H54 (cell line): ENCODE measurements around the gene STK35.
"Not testable (repeated sequence)": the region's sequence is repeated elsewhere in the genome, so short reads cannot be mapped to it uniquely, and the experiment has no call there.

Source experiments
- DNase-seq: peaks from one replicate; pipeline ENCODE4 v3.0.0; 2011; ENCODE audit warnings: low spot score, mixed read lengths; ENCODE audit not compliant: insufficient read length
- FAIRE-seq: peaks from 3 replicates; lab custom pipeline; 2011; peaks lifted over from hg19 to GRCh38; lab: Jason Lieb, UNC
- POLR2A ChIP-seq: IDR thresholded peaks from 2 replicates; pipeline ENCODE4 v1.6.1; 2011; ENCODE audit warnings: low read depth, mild to moderate bottlenecking, low read length

Gene STK35

GRCh38 chr20:2165871-2166270, 64.2 kb downstream of the STK35 start:
- FAIRE-seq (no peak), DNase-seq (no peak)
- TF ChIP-seq POLR2A, result no peak

DNA sequence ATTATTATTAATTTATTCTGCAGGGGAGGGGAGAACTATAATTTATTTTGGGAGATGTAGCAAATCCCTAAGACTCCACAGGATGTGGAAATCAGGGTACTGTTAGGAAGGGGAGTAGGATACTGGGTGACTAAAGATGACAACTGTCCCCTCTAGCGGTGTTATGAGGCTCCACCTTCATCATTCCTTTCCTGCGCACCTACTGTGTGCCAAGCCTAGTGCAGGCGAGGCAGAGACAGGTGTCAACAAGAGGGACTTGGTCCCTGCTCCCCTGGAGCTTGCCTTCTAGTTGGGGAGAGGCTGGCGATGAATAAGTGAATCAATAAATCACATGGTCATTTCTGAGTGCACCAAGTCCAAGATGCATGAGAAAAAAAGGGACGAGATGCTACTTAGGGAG, 65.5 kb downstream of the STK35 start:
- TF ChIP-seq POLR2A, result no peak
- FAIRE-seq (no peak), DNase-seq (no peak)

DNA sequence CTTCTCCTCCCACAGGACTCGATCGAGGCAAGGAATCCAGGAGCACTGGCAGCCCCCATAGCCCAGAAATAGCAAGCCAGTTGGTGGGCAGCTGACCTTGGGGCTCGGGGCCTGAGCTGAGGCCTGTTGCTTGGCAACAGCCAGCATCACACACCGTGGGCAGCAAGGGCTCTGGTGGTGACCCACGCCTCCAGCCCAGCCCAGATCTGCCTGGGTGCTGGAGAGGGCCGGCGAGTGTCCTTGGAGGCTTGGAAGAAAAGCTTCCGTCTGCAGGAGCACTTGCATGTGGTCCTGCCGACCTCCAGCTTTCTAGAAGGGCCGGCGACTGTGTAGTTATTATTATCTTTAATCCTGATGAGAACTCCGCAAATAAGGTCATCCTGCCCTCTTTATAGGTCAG, 67.3 kb downstream of the STK35 start:
- DNase-seq, result no peak
- FAIRE-seq, result no peak
- no peak for TF ChIP-seq POLR2A

DNA sequence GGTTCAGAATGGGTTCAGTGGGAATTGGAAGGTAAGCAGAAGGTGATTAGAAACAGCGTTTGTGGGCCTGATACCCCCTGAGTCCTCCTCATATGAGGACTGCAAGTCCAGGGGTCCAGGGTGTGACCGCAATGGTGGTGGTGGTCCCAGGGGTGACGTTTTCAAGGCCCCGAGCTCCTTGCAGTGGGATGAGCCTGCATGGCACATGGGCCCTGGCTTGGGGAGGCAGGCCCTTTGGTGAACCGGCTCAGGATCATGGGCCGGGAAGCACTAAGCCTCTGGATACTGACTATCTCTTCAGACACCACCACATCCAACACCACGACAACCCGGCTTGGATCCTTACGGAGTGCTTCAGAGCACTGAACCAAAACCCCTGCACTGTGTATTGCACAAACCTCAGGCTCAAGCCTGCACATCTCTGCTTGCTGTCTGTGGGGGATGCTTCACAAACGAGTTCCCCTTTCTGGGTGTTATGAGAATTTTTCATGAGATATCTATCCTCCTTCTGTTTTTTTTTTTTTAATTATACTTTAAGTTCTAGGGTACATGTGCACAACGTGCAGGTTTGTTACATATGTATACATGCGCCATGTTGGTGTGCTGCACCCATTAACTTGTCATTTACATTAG, 67.9 kb downstream of the STK35 start:
- DNase-seq, result no peak
- no peak for TF ChIP-seq POLR2A
- no peak for FAIRE-seq

- no peak for TF ChIP-seq POLR2A
- no peak for FAIRE-seq
- DNase-seq, result no peak
Observed at GRCh38 chr20:2170404-2170803, 68.8 kb downstream of the STK35 start.

DNA sequence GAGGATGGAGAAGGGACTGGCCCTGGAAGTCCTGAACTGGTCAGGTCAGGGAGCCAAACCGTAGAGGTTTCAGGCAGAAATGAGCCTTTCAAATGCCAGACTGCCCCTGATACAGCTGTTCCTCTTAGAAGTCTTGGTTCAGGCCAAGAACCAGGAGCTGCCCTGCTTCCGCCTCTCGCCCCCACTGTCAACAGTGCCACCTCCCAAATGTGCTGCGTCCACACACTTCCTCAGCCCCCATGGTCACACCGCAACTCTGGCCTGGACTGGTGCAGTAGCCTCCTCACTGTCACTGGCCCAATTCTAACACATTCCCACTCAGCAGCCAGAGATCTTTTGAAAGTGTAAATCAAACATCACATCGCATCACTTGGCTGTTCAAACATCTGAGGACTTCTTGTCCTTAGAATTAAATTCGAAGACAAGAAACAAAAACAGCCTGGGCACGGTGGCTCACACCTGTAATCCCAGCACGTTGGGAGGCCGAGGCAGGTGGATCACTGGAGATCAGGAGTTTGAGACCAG, 69.7 kb downstream of the STK35 start:
- no peak for TF ChIP-seq POLR2A
- no peak for DNase-seq
- FAIRE-seq, result no peak

DNA sequence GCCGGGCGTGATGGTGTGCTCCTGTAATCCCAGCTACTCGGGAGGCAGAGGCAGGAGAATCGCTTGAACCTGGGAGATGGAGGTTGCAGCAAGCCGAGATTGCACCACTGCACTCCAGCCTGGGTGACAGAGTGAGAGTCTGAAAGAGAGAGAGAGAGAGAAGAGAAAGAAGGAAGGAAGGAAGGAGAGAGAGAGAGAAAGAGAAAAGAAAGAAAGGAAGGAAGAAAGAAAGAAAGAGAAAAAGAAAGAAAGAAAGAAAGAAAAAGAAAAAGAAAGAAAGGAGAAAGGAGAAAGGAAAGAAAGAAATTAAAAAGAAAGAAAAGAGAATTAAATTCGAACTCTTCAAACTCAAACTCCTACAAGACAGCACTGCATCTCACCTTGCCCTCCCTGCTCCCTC, 70.2 kb downstream of the STK35 start:
- FAIRE-seq, DNase-seq: not testable (repeated sequence)

DNA sequence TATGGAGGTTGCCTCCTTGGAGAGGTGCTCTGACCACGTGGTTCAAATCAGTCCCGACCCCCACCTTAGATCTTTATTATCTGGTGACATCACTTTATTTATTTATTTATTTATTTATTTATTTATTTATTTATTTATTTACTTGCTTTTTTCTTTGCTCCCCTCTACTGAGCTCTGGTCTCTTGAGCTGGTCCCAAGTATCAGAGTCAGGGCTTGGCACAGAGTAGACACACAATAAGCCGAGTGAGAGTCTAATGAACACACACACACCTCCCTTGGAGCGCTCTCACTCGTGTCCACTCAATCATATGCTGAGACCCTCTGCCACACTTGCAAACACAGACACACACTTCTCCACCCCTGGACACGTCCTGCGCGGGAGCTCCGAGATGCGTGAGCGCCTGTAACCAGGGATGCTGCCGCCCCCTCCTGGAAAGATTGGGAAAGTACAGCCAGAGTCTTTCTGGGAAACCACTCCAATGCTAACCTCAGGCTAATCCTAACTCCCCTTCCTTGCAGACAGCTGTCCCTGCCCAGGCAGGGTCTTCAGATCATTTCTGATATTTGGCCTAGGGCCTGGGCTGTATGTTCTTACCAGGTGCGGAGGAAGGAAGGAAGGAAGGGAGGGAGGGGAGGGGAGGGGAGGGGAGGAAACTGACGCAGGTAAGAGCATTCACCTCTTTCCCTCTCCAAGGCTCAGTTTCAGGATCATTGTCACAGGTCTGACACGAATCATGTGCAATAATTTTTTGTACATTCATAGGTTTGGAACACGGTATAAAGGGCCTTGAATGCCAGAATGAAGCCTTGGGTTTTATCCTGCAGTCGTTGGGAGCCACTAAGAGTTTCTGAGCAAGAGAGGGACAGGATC, 70.9 kb downstream of the STK35 start:
- FAIRE-seq (no peak), DNase-seq (peak; percentile 73)
- TF ChIP-seq POLR2A, result no peak

DNA sequence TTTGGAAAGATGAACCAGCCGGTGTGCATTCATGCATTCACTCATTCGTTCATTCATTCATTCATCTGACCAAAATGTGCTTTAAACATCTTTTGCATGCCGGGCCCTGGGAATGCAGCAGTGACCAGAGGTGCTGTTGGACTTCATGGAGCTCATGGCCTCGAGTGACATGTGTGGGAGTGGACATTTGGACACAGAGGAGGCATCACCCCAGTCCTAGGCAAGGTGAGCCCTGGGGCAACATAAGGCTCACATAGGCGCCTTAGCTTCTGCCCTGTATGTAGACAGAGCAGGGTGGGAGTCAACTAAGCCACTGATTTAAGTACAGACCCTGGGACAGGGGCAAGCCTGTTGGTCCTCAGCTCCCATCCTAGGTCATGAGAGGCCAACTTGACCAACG, 71.6 kb downstream of the STK35 start:
- no peak for TF ChIP-seq POLR2A
- no peak for DNase-seq
- FAIRE-seq, result no peak

DNA sequence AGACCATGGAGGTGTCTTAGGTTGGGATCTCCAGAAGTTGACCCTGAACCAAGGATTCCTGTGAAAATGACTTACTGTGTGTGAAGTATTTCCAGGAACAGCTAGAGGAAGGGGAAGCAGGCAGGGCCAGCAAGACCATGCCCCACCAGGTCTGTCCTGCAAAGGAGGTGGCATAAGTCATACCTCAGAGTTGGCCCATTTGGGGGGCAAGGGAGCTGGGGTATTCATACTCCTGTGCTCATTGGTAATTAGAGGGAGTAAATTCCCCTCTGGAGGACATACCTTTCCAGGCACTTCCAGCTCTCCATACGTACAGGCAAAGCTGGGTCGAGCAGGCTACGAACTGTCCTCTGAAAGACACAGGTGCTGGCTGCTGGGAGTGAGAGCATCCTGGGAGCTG, 72.4 kb downstream of the STK35 start:
- FAIRE-seq, result no peak
- TF ChIP-seq POLR2A, result no peak
- DNase-seq, result no peak

DNA sequence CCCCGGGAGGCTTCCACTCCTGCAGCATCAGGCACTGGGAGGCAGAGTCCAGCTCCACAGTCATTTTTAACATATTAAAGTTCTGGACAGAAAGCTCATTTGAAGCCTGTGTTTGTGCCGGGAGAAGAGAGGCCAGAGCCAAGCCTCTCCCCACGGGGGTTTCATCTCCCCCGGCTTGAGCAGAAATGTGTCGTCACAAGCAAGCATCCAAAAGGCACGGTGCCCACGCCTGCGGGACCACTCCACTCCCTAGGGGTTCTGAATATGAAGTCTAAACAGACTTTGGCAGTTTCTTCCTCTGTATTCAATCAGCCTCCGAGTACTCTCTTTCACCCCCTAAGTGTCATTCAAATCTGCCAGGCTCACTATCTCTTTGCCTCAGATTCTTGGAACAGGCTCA, 75.3 kb downstream of the STK35 start:
- TF ChIP-seq POLR2A, result no peak
- FAIRE-seq, result no peak
- DNase-seq, result no peak

DNA sequence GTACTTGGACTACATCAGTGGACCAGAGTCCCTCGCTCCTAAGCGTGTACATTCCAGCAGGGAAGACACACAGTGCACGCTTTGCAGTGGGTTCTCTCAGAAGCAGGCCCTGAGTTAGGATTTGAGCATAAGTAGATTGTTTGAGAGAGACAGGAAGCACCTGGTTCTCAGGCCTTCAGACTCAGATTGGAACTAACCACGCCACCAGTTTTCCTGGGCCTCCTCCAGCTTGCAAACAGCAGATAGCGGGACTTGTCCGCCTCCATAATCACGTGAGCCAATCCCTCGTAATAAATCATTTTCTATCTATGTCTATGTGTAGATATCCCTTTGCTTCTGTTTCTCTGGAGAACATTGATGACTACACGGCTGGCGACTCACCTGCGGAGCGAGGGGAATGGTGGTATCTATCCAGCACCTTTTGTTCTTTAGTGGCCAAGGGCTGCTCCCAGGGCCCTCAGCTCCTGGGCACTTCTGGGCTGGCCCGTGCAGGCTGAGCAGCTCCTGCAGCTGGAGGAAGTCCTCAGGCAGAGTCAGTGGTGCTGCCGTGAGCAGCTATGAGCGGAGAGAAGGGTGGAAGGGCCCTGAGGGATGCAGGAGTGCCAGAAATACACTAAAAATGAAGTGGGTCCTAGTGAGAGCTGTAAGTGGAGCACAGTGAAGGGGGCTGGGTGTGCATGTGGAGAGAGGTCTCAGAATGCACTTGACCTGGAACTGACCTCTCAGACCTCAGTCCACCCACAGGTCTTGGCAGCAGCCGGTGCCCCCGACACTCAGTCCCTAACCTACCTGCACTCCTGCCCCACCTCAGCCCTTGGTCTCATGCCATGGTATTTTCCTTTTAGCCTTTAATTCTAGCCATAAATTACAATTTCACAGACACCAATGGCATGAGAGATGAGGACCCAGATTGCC, 76.9 kb downstream of the STK35 start:
- DNase-seq, result no peak
- TF ChIP-seq POLR2A, result no peak
- no peak for FAIRE-seq

GRCh38 chr20:2179233-2179580, 77.6 kb downstream of the STK35 start:
- no peak for DNase-seq
- TF ChIP-seq POLR2A, result no peak
- no peak for FAIRE-seq

DNA sequence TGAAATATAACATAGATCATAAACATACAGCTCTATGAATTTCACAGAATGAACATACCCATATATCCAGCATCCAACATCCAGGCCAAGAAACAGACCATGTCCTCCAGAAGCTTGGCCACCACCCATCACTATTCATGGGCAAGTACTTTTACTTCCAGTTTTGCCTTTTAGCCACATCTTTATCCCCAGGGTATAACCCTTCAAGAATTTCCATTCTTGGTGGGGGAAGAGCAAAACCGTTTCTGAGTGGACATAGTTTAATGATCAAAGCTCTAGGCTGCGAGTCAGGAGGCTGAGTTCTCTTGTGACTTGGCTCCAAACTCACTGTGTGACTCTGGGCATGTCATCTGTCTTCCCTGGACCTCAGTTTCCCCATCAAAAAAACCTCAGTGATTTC, 78.3 kb downstream of the STK35 start:
- FAIRE-seq (no peak), DNase-seq (no peak)
- TF ChIP-seq POLR2A, result no peak
